GM21526 (cell line): ENCODE results near the gene SNRNP48.
A peak's percentile ranks its signal among the peaks of the same experiment; 100 is the strongest.

ENCODE experiments used
- ATAC-seq: cut with Tn5 transposase; IDR thresholded peaks from one replicate; pipeline ENCODE4 v1.9.1; 2021; ENCODE audit warnings: moderate library complexity; ENCODE audit not compliant: unreplicated experiment, low FRiP score

The SNRNP48 gene

GRCh38 chr6:7589949-7590917 is at the start of gene SNRNP48:
Gene SNRNP48, plus strand, starts transcription at chr6:7590198. Its CDS starts 60 bp downstream, at chr6:7590258.
- ATAC-seq: peak; percentile 100

GRCh38 chr6:7540595-7540994 is 49.4 kb upstream of the SNRNP48 start:
- ATAC-seq: no peak

- no peak for ATAC-seq
These were observed 48.6 kb upstream of the SNRNP48 start, which contains the start of gene DSP for GRCh38 chr6:7541175-7542064. Gene DSP, plus strand, starts transcription at chr6:7541671. Its CDS starts 245 bp downstream, at chr6:7541916.

GRCh38 chr6:7542065-7542873 is 47.7 kb upstream of the SNRNP48 start:
- no peak for ATAC-seq

GRCh38 chr6:7542874-7543624 is 46.9 kb upstream of the SNRNP48 start:
- ATAC-seq: no peak

- ATAC-seq: no peak
These were observed 46.1 kb upstream of the SNRNP48 start for GRCh38 chr6:7543789-7544424.

- no peak for ATAC-seq
These were observed 45.4 kb upstream of the SNRNP48 start for GRCh38 chr6:7544597-7544996.

- no peak for ATAC-seq
These were observed 44.5 kb upstream of the SNRNP48 start for GRCh38 chr6:7545316-7546019.

- no peak for ATAC-seq
These were observed 44.0 kb upstream of the SNRNP48 start for GRCh38 chr6:7546020-7546369.

- no peak for ATAC-seq
These were observed 43.6 kb upstream of the SNRNP48 start for GRCh38 chr6:7546383-7546782.

GRCh38 chr6:7546896-7547295 is 43.1 kb upstream of the SNRNP48 start:
- ATAC-seq: no peak

GRCh38 chr6:7547315-7547714 is 42.7 kb upstream of the SNRNP48 start:
- ATAC-seq: no peak

- ATAC-seq: no peak
These were observed 39.6 kb upstream of the SNRNP48 start for GRCh38 chr6:7550433-7550801.

GRCh38 chr6:7554533-7555275 is 35.3 kb upstream of the SNRNP48 start:
- ATAC-seq: no peak

GRCh38 chr6:7555671-7556070 is 34.3 kb upstream of the SNRNP48 start:
- no peak for ATAC-seq

- ATAC-seq: no peak
These were observed 33.4 kb upstream of the SNRNP48 start for GRCh38 chr6:7556394-7557106.

GRCh38 chr6:7557652-7558051 is 32.3 kb upstream of the SNRNP48 start:
- ATAC-seq: no peak
